DMS 273 (cell line): ENCODE measurements around the gene FLT4.

ENCODE experiments used
- DNase-seq: peaks from one replicate; lab custom pipeline; 2025; ENCODE audit not compliant: unreplicated experiment; lab: John Stamatoyannopoulos, UW

Gene FLT4

GRCh38 chr5:180627386-180628120 lies 21.8 kb downstream of the FLT4 start:
- no peak for DNase-seq

- DNase-seq: no peak
Observed at GRCh38 chr5:180626661-180627385, 22.6 kb downstream of the FLT4 start.

- DNase-seq: no peak
Observed at GRCh38 chr5:180625791-180626660, 23.4 kb downstream of the FLT4 start.

- DNase-seq: no peak
Observed at GRCh38 chr5:180625125-180625790, 24.1 kb downstream of the FLT4 start.

GRCh38 chr5:180624587-180624986 lies 24.8 kb downstream of the FLT4 start:
- peak; percentile 29 for DNase-seq

GRCh38 chr5:180623844-180624243 lies 25.6 kb downstream of the FLT4 start:
- no peak for DNase-seq

GRCh38 chr5:180623411-180623834 lies 26.0 kb downstream of the FLT4 start:
- DNase-seq: no peak

- DNase-seq: no peak
Observed at GRCh38 chr5:180622910-180623309, 26.5 kb downstream of the FLT4 start.

- DNase-seq: no peak
Observed at GRCh38 chr5:180621311-180621710, 28.1 kb downstream of the FLT4 start.

GRCh38 chr5:180620014-180620413 lies 29.4 kb downstream of the FLT4 start:
- no peak for DNase-seq

- DNase-seq: no peak
Observed at GRCh38 chr5:180619563-180619915, 29.9 kb downstream of the FLT4 start.

- peak; percentile 88 for DNase-seq
Observed at GRCh38 chr5:180618829-180619562, 30.4 kb downstream of the FLT4 start.

GRCh38 chr5:180618487-180618828 lies 30.9 kb downstream of the FLT4 start:
- no peak for DNase-seq

- DNase-seq: no peak
Observed at GRCh38 chr5:180613814-180614188, 35.6 kb downstream of the FLT4 start.

GRCh38 chr5:180613188-180613813 lies 36.1 kb downstream of the FLT4 start:
- no peak for DNase-seq

- DNase-seq: no peak
Observed at GRCh38 chr5:180612683-180613082, 36.7 kb downstream of the FLT4 start.

- no peak for DNase-seq
Observed at GRCh38 chr5:180611140-180611850, 38.1 kb downstream of the FLT4 start.

- no peak for DNase-seq
Observed at GRCh38 chr5:180609817-180610550, 39.4 kb downstream of the FLT4 start.

- DNase-seq: no peak
Observed at GRCh38 chr5:180609386-180609785, 40.0 kb downstream of the FLT4 start.
